Esophagus squamous epithelium (tissue), 5 donors: ENCODE results near the gene ANGPTL8. TPM values are rescaled to one million over a fixed set of nuclear protein-coding genes. Genes with fewer than 3 reads are reported as not detected.

Source experiments
- DNase-seq: peaks from one replicate; lab custom pipeline; 2025; lab: John Stamatoyannopoulos, UW
- H3K27ac ChIP-seq, 4 donors: fragments of 200-600 bp; sonication (generic); one replicate each; pipeline ENCODE4 v1.5.1; 2016 to 2019; ENCODE audit warnings: mild to moderate bottlenecking in 1 of 4
- H3K27me3 ChIP-seq, 4 donors: fragments of 200-600 bp; sonication (generic); 1 replicate in 3 of 4; 2 replicates in 1 of 4; pipeline versions ENCODE4 v1.5.1 to v1.6.0; 2017 to 2021; ENCODE audit warnings: antibody characterized with exemption in 1 of 4
- H3K36me3 ChIP-seq, 3 donors: fragments of 200-600 bp; sonication (generic); one replicate each; pipeline ENCODE4 v1.5.1; 2016 to 2019
- H3K4me1 ChIP-seq, 3 donors: fragments of 200-600 bp; sonication (generic); one replicate each; pipeline ENCODE4 v1.5.1; 2017 to 2019
- H3K4me3 ChIP-seq, 4 donors: fragments of 200-600 bp; sonication (generic); 1 replicate in 3 of 4; 2 replicates in 1 of 4; pipeline ENCODE4 v1.5.1; 2016 to 2019; ENCODE audit warnings: mild to moderate bottlenecking in 2 of 4, moderate library complexity in 1 of 4
- H3K9me3 ChIP-seq, 3 donors: fragments of 200-600 bp; sonication (generic); one replicate each; pipeline ENCODE4 v1.5.1; 2016 to 2019
- CTCF ChIP-seq, 6 experiments: fragments of 450-650 bp in 4 of 6; fragments of 200-600 bp in 2 of 6; sonication (generic) in 2 of 6; IDR thresholded peaks; one replicate each; pipeline ENCODE4 v1.5.1; 2016 to 2019; ENCODE audit warnings: antibody characterized with exemption in 6 of 6, mild to moderate bottlenecking in 4 of 6, moderate library complexity in 4 of 6
- POLR2A ChIP-seq, 4 donors: fragments of 450-650 bp; IDR thresholded peaks; one replicate each; pipeline ENCODE4 v1.6.1; 2017; ENCODE audit warnings: antibody characterized with exemption in 4 of 4, mild to moderate bottlenecking in 4 of 4, moderate library complexity in 3 of 4
- WGBS, 2 donors: methylation state at CpG; one replicate each; pipeline ENCODE4 v1.1.5; 2018; 5-methylcytosine and 5-hydroxymethylcytosine counted together
- intact Hi-C: fragments of 100-400 bp; cut with DNase I; formaldehyde crosslinking; loops from one replicate; pipeline ENCODE4 v1.15.0; 2022
- total RNA-seq, 4 donors: library from RNA; depleted of rRNA; stranded (reverse); fragments of >200 nt; gene quantifications; one replicate each; pipeline ENCODE4 v1.1.0, GENCODE V29; 2016
- donor health status: DM: yes; HTN: yes; CAD: no.

ANGPTL8 gene
- total RNA-seq, 4 donors from 2014 or later: not detected

DNA sequence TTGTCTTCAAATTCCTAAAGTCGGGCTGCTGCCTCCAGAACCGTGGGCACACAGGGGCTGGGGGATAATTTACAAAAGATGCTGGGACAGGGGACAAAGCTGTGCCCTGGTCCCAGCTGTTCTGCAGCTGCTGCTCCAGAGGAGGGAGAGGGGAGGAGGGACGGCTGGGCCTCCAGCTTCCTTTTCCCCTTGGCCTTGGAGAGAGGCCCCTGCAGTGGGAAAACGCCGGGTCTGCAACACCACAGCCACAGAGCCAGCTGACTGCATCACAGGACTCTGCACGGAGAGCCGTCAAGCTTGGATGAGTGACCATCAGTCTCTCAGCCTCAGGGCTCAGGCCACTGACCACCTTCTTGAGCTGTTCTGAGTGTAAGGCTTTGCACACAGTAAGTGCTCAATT is 16.8 kb downstream of the ANGPTL8 start:
- Histone ChIP-seq H3K9me3 (no peaks in the 10 kb centered on the region), H3K4me3 (no peak overlapping the region), H3K27ac (peak overlapping the region in 3 of 4 donors; percentile 5 to 25 (median 10)), H3K4me1 (peaks cover 0 to 29% (median 0%) of the 10 kb centered on the region in 3 donors), H3K27me3 (no peaks in the 10 kb centered on the region), H3K36me3 (peaks cover 0 to 24% (median 6%) of the 10 kb centered on the region in 3 donors)
- DNase-seq: no peak
- 34 to 43% methylated on average over 4 to 7 of the region's 7 CpGs for WGBS, 2 donors
- intact Hi-C loops: no loop called here
- no peak for TF ChIP-seq CTCF (IDR thresholded peaks at IDR 0.05)
- TF ChIP-seq POLR2A (IDR thresholded peaks at IDR 0.05): no peak

- Histone ChIP-seq H3K4me1 (peaks cover 5 to 42% (median 14%) of the 10 kb centered on the region in 3 donors), H3K27me3 (no peaks in the 10 kb centered on the region), H3K9me3 (no peaks in the 10 kb centered on the region), H3K36me3 (peaks cover 0 to 7% (median 0%) of the 10 kb centered on the region in 3 donors), H3K27ac (no peak overlapping the region), H3K4me3 (no peak overlapping the region)
- TF ChIP-seq POLR2A (IDR thresholded peaks at IDR 0.05): no peak
- no peak for TF ChIP-seq CTCF (IDR thresholded peaks at IDR 0.05)
- no peak for DNase-seq
- 74 to 82% methylated on average over 3 of the region's 3 CpGs for WGBS, 2 donors
- intact Hi-C loops: no loop called here
Measured at GRCh38 chr19:11257846-11258380, 18.5 kb downstream of the ANGPTL8 start.

DNA sequence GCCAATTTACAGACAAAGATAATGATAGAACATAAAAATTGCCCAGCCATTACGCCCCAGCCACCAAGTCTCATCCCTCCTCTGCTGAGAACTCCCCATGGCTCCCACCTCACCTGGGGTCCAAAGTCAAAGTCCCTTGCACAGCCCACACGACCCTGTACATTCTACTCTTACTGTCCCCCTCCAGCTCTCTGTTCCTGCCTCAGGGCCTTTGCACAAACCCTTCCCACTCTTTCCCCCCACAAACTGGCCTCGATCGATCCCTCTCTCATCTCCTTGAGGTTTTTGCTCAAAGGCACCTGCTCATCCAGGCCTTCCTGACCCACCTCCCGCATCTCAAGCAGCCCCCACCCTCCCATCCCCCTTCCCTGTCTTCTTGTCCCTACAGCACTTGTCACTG is 21.6 kb downstream of the ANGPTL8 start:
- 74 to 79% methylated on average over 5 of the region's 5 CpGs for WGBS, 2 donors
- Histone ChIP-seq H3K36me3 (no peaks in the 10 kb centered on the region), H3K4me1 (peaks cover 18 to 48% (median 28%) of the 10 kb centered on the region in 3 donors), H3K27ac (peak overlapping the region; percentile 86 to 92 (median 90)), H3K4me3 (peak overlapping the region in 3 of 4 donors; percentile 73 to 99 (median 96)), H3K9me3 (no peaks in the 10 kb centered on the region), H3K27me3 (no peaks in the 10 kb centered on the region)
- TF ChIP-seq CTCF (IDR thresholded peaks at IDR 0.05): no peak
- TF ChIP-seq POLR2A (IDR thresholded peaks at IDR 0.05): no peak
- intact Hi-C loops: no loop called here
- DNase-seq: no peak

- WGBS, 2 donors: 41 to 80% methylated on average over 2 to 6 of the region's 18 CpGs
- Histone ChIP-seq H3K27me3 (no peaks in the 10 kb centered on the region), H3K36me3 (no peaks in the 10 kb centered on the region), H3K4me1 (peaks cover 20 to 48% (median 28%) of the 10 kb centered on the region in 3 donors), H3K27ac (peak overlapping the region; percentile 86 to 92 (median 90)), H3K4me3 (peak overlapping the region; percentile 72 to 99 (median 84)), H3K9me3 (no peaks in the 10 kb centered on the region)
- no peak for DNase-seq
- no peak for TF ChIP-seq CTCF (IDR thresholded peaks at IDR 0.05)
- TF ChIP-seq POLR2A (IDR thresholded peaks at IDR 0.05): no peak
- intact Hi-C loops: no loop called here
Measured at GRCh38 chr19:11261431-11261970, 22.1 kb downstream of the ANGPTL8 start.
